ENCODE measurements around the gene PTPN21. TPM values are rescaled to one million over a fixed set of nuclear protein-coding genes. Genes with fewer than 3 reads are reported as not detected.

PTPN21 gene
- total RNA-seq, 1 donor, result 17.4 TPM

- Histone ChIP-seq H3K4me1 (ENCODE audit: insufficient read depth, low read length) (no peaks in the 10 kb centered on the region), H3K36me3 (ENCODE audit: insufficient read depth, low read length) (peaks cover 21% of the 10 kb centered on the region), H3K27ac (ENCODE audit: low read depth, low read length) (no peak overlapping the region), H3K4me3 (ENCODE audit: insufficient read depth, low read length) (no peak overlapping the region), H2AFZ (ENCODE audit: low read length) (no peak overlapping the region), H3K79me2 (ENCODE audit: insufficient read depth, low read length) (no peaks in the 10 kb centered on the region), H3K27me3 (ENCODE audit: insufficient read depth, low read length) (no peaks in the 10 kb centered on the region), H4K20me1 (ENCODE audit: insufficient read depth, low read length) (no peaks in the 10 kb centered on the region), H3K4me2 (ENCODE audit: insufficient read depth, low read length) (no peak overlapping the region), H3K9me3 (ENCODE audit: low read depth, low read length) (no peaks in the 10 kb centered on the region)
- no peak for DNase-seq (ENCODE audit: insufficient read length, low spot score, missing footprints)
- TF ChIP-seq, protein P1, sequence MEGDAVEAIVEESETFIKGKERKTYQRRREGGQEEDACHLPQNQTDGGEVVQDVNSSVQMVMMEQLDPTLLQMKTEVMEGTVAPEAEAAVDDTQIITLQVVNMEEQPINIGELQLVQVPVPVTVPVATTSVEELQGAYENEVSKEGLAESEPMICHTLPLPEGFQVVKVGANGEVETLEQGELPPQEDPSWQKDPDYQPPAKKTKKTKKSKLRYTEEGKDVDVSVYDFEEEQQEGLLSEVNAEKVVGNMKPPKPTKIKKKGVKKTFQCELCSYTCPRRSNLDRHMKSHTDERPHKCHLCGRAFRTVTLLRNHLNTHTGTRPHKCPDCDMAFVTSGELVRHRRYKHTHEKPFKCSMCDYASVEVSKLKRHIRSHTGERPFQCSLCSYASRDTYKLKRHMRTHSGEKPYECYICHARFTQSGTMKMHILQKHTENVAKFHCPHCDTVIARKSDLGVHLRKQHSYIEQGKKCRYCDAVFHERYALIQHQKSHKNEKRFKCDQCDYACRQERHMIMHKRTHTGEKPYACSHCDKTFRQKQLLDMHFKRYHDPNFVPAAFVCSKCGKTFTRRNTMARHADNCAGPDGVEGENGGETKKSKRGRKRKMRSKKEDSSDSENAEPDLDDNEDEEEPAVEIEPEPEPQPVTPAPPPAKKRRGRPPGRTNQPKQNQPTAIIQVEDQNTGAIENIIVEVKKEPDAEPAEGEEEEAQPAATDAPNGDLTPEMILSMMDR (IDR thresholded peaks at IDR 0.05; ENCODE audit: extremely low read depth, low read depth, low read length), result no peak
These were observed 47.6 kb downstream of the PTPN21 start for GRCh38 chr14:88507208-88507607.

DNA sequence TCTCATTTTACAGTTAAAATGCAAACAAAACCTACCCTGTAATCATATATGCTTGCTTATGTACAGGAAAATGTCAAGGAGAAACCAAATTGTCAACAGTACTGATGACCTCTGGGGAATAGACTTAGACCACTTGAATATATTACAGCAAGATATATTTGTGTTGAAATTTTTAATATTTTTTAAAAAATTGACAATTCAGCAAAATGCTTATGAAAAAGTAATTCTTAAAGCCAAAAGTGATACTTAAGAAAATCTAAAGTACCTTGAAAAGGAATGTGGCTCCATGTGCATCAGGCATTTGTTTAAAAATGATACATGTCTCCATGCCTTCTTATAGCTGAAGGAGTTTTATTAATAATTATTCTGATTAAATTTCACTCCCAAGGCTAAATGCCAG is 49.2 kb downstream of the PTPN21 start:
- Histone ChIP-seq H3K4me3 (ENCODE audit: insufficient read depth, low read length) (no peak overlapping the region), H2AFZ (ENCODE audit: low read length) (no peak overlapping the region), H3K27ac (ENCODE audit: low read depth, low read length) (no peak overlapping the region), H3K9me3 (ENCODE audit: low read depth, low read length) (no peaks in the 10 kb centered on the region), H3K36me3 (ENCODE audit: insufficient read depth, low read length) (peaks cover 32% of the 10 kb centered on the region), H3K27me3 (ENCODE audit: insufficient read depth, low read length) (no peaks in the 10 kb centered on the region), H4K20me1 (ENCODE audit: insufficient read depth, low read length) (no peaks in the 10 kb centered on the region), H3K4me1 (ENCODE audit: insufficient read depth, low read length) (no peaks in the 10 kb centered on the region), H3K79me2 (ENCODE audit: insufficient read depth, low read length) (no peaks in the 10 kb centered on the region), H3K4me2 (ENCODE audit: insufficient read depth, low read length) (no peak overlapping the region)
- TF ChIP-seq, protein P1 (IDR thresholded peaks at IDR 0.05; ENCODE audit: extremely low read depth, low read depth, low read length), result no peak
- no peak for DNase-seq (ENCODE audit: insufficient read length, low spot score, missing footprints)

- H2AFZ ChIP-seq (ENCODE audit: low read length), result no peak overlapping the region
- H3K27me3 ChIP-seq (ENCODE audit: insufficient read depth, low read length), result no peaks in the 10 kb centered on the region
- no peak for DNase-seq (ENCODE audit: insufficient read length, low spot score, missing footprints)
- no peak overlapping the region for H3K4me3 ChIP-seq (ENCODE audit: insufficient read depth, low read length)
- no peaks in the 10 kb centered on the region for H3K4me1 ChIP-seq (ENCODE audit: insufficient read depth, low read length)
- H3K36me3 ChIP-seq (ENCODE audit: insufficient read depth, low read length), result peaks cover 28% of the 10 kb centered on the region
- H3K79me2 ChIP-seq (ENCODE audit: insufficient read depth, low read length), result no peaks in the 10 kb centered on the region
- TF ChIP-seq, protein P1 (IDR thresholded peaks at IDR 0.05; ENCODE audit: extremely low read depth, low read depth, low read length), result no peak
- H3K4me2 ChIP-seq (ENCODE audit: insufficient read depth, low read length), result no peak overlapping the region
- no peaks in the 10 kb centered on the region for H4K20me1 ChIP-seq (ENCODE audit: insufficient read depth, low read length)
- no peak overlapping the region for H3K27ac ChIP-seq (ENCODE audit: low read depth, low read length)
- no peaks in the 10 kb centered on the region for H3K9me3 ChIP-seq (ENCODE audit: low read depth, low read length)
These were observed 50.2 kb downstream of the PTPN21 start for GRCh38 chr14:88504602-88505001.

GRCh38 chr14:88503754-88504406 is 50.9 kb downstream of the PTPN21 start:
- peaks cover 31% of the 10 kb centered on the region for H3K36me3 ChIP-seq (ENCODE audit: insufficient read depth, low read length)
- no peaks in the 10 kb centered on the region for H3K27me3 ChIP-seq (ENCODE audit: insufficient read depth, low read length)
- no peaks in the 10 kb centered on the region for H4K20me1 ChIP-seq (ENCODE audit: insufficient read depth, low read length)
- H3K4me2 ChIP-seq (ENCODE audit: insufficient read depth, low read length), result no peak overlapping the region
- no peaks in the 10 kb centered on the region for H3K79me2 ChIP-seq (ENCODE audit: insufficient read depth, low read length)
- no peak overlapping the region for H3K4me3 ChIP-seq (ENCODE audit: insufficient read depth, low read length)
- H2AFZ ChIP-seq (ENCODE audit: low read length), result no peak overlapping the region
- no peaks in the 10 kb centered on the region for H3K4me1 ChIP-seq (ENCODE audit: insufficient read depth, low read length)
- H3K27ac ChIP-seq (ENCODE audit: low read depth, low read length), result no peak overlapping the region
- TF ChIP-seq, protein P1 (IDR thresholded peaks at IDR 0.05; ENCODE audit: extremely low read depth, low read depth, low read length), result no peak
- H3K9me3 ChIP-seq (ENCODE audit: low read depth, low read length), result no peaks in the 10 kb centered on the region
- DNase-seq (ENCODE audit: insufficient read length, low spot score, missing footprints), result no peak

Data from osteoblast (primary cell).